Measurements from ENCODE around the gene RNF207.

RNF207 gene

GRCh38 chr1:6245086-6245868 lies 39.4 kb downstream of the RNF207 start:
- H3K27me3 ChIP-seq (replicated peaks; ENCODE audit: control insufficient read depth, insufficient read depth, low read length): peaks cover 10% of the 10 kb centered on the region
- peak; percentile 85 for DNase-seq (ENCODE audit: extremely low read depth, insufficient read length)
- H3K36me3 ChIP-seq (ENCODE audit: control insufficient read depth, insufficient read depth, low read length): no peaks in the 10 kb centered on the region
- H3K4me3 ChIP-seq (replicated peaks; ENCODE audit: low read depth, low read length): peak overlapping the region; percentile 64
- TF ChIP-seq CTCF (IDR thresholded peaks at IDR 0.05; ENCODE audit: insufficient read depth, low read length, poor library complexity, severe bottlenecking): peak; percentile 85

- TF ChIP-seq CTCF (IDR thresholded peaks at IDR 0.05; ENCODE audit: insufficient read depth, low read length, poor library complexity, severe bottlenecking): no peak
- peak; percentile 55 for DNase-seq (ENCODE audit: extremely low read depth, insufficient read length)
- no peaks in the 10 kb centered on the region for H3K36me3 ChIP-seq (ENCODE audit: control insufficient read depth, insufficient read depth, low read length)
- H3K27me3 ChIP-seq (replicated peaks; ENCODE audit: control insufficient read depth, insufficient read depth, low read length): peaks cover 8% of the 10 kb centered on the region; the same call in 1 of the 2 replicates
- peak overlapping the region; percentile 64 for H3K4me3 ChIP-seq (replicated peaks; ENCODE audit: low read depth, low read length)
Measured at GRCh38 chr1:6245869-6246496, 40.1 kb downstream of the RNF207 start.

GRCh38 chr1:6246497-6247467 lies 40.9 kb downstream of the RNF207 start:
- H3K27me3 ChIP-seq (replicated peaks; ENCODE audit: control insufficient read depth, insufficient read depth, low read length): peaks cover 5% of the 10 kb centered on the region; the same call in 1 of the 2 replicates
- TF ChIP-seq CTCF (IDR thresholded peaks at IDR 0.05; ENCODE audit: insufficient read depth, low read length, poor library complexity, severe bottlenecking): peak; percentile 89
- H3K4me3 ChIP-seq (replicated peaks; ENCODE audit: low read depth, low read length): no peak overlapping the region
- H3K36me3 ChIP-seq (ENCODE audit: control insufficient read depth, insufficient read depth, low read length): no peaks in the 10 kb centered on the region
- DNase-seq (ENCODE audit: extremely low read depth, insufficient read length): peak; percentile 61

GRCh38 chr1:6247651-6248050 lies 41.7 kb downstream of the RNF207 start:
- Histone ChIP-seq H3K36me3 (ENCODE audit: control insufficient read depth, insufficient read depth, low read length) (no peaks in the 10 kb centered on the region), H3K4me3 (replicated peaks; ENCODE audit: low read depth, low read length) (no peak overlapping the region), H3K27me3 (replicated peaks; ENCODE audit: control insufficient read depth, insufficient read depth, low read length) (peaks cover 5% of the 10 kb centered on the region; the same call in 1 of the 2 replicates)
- no peak for DNase-seq (ENCODE audit: extremely low read depth, insufficient read length)
- no peak for TF ChIP-seq CTCF (IDR thresholded peaks at IDR 0.05; ENCODE audit: insufficient read depth, low read length, poor library complexity, severe bottlenecking)

GRCh38 chr1:6248161-6248776 lies 42.4 kb downstream of the RNF207 start:
- H3K4me3 ChIP-seq (replicated peaks; ENCODE audit: low read depth, low read length): no peak overlapping the region
- H3K27me3 ChIP-seq (replicated peaks; ENCODE audit: control insufficient read depth, insufficient read depth, low read length): peaks cover 4% of the 10 kb centered on the region; the same call in 1 of the 2 replicates
- DNase-seq (ENCODE audit: extremely low read depth, insufficient read length): no peak
- no peaks in the 10 kb centered on the region for H3K36me3 ChIP-seq (ENCODE audit: control insufficient read depth, insufficient read depth, low read length)
- no peak for TF ChIP-seq CTCF (IDR thresholded peaks at IDR 0.05; ENCODE audit: insufficient read depth, low read length, poor library complexity, severe bottlenecking)
